22Rv1 (cell line): Measurements from ENCODE around the gene PRR15.
A peak's percentile ranks its signal among the peaks of the same experiment; 100 is the strongest.
"Not testable (repeated sequence)": the region's sequence is repeated elsewhere in the genome, so short reads cannot be mapped to it uniquely, and the experiment has no call there.

Experiments
- H3K27ac ChIP-seq: fragments of 450-650 bp; 2 replicates; pipeline ENCODE4 v1.5.1; 2017
- CTCF ChIP-seq: fragments of 450-650 bp; IDR thresholded peaks from 2 replicates; pipeline ENCODE4 v1.5.1; 2017; ENCODE audit warnings: mild to moderate bottlenecking
- ZFX ChIP-seq: fragments of 450-650 bp; IDR thresholded peaks from 2 replicates; pipeline ENCODE4 v1.6.1; 2017; ENCODE audit warnings: antibody characterized with exemption, borderline replicate concordance

PRR15 gene

DNA sequence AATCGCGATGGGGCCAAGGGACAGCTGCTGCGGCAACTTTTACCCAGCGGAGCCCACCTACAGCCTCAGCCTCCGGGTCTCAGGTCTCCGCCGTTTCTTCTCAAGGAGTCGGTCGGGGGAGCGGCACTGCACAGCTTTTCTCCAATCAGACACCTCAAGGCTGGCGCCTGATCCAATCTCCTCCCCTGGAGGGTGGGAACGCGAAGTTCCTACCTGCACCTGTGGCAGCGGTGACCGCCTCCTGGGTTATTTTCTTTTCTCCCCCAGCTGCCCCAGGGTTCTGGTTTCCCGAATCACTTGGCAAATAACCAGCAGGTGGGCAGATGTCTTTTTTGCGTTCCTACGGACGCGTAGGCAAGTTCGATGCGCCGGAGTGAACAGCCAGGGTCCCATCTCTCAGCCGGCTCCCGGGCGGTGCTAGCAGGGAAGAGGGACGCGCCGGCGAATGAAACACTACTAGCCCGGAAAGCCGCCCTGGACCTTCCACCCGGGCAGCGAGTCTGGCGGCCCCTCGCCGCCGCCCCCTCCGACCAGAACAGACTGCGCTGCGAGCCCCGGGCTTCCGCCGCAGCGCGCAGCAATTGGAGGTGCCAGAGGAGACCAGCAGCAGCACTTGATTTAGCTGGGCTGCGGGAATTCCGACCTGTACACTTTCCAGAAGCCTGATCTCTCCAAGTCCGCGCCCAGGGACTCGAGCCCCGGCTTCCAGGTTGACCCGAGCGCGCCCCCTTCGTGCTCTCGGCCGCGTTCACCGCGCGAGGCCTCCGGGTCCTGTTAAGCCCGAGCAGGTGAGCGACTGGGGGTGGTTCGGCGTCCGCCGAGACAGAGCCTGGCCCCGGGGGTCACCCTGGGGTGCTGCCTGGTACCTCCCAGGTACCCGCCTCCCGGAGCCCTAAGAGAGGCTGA lies at the start of gene PRR15:
Gene PRR15, plus strand, starts transcription at position 246 of the 906 bp plus-strand sequence. CDS start 2,495 bp downstream, outside the sequence.
- TF ChIP-seq CTCF (peak; percentile 37), ZFX (no peak)
- peak within 1 kb of the TSS; percentile 88 for H3K27ac ChIP-seq

DNA sequence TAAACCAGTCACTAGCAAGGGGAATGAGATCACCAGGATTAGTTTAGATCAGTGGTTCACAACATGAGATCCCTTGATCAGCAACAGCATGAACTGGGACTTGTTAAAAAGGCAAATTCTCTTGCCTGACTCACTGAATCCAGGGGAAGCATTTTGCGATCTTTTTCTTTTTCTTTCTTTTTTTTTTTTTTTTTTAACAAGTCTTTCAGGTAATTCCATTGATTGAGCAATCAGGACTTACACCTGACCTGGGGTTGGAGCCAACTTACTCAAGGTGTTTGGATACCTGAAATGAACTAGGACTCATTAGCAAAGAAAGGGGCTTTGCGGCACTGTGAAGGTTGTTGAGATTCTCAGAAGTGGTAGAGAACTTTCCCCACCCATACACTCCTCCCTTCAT lies 47.1 kb upstream of the PRR15 start:
- H3K27ac ChIP-seq = no peak overlapping the region
- TF ChIP-seq ZFX (no peak), CTCF (no peak)

- TF ChIP-seq CTCF (no peak), ZFX (no peak)
Measured at GRCh38 chr7:29518616-29519015, 45.0 kb upstream of the PRR15 start.

GRCh38 chr7:29523728-29524127 lies 39.9 kb upstream of the PRR15 start:
- TF ChIP-seq CTCF = no peak
- no peak for TF ChIP-seq ZFX
- H3K27ac ChIP-seq = no peak overlapping the region

More at GRCh38 chr7:29518616-29519015, 45.0 kb upstream of the PRR15 start:
- no peak overlapping the region for H3K27ac ChIP-seq

GRCh38 chr7:29527505-29528108 lies 36.0 kb upstream of the PRR15 start:
- TF ChIP-seq ZFX (no peak), CTCF (no peak)
- no peak overlapping the region for H3K27ac ChIP-seq

DNA sequence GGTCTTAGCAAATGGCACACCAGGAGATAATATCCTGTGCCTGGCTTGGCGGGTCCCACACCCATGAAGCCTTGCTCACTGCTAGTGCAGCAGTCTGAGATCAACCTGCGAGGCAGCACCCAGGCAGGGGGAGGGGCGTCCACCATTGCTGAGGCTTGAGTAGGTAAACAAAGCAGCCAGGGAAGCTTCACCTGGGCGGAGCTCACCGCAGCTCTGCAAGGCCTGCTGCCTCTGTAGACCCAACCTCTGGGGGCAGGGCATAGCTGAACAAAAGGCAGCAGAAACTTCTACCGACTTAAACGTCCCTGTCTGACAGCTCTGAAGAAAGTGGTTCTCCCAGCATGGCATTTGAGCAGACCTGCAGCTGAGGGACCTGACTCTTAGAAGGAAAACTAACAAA lies 35.1 kb upstream of the PRR15 start:
- not testable (repeated sequence) for H3K27ac ChIP-seq

DNA sequence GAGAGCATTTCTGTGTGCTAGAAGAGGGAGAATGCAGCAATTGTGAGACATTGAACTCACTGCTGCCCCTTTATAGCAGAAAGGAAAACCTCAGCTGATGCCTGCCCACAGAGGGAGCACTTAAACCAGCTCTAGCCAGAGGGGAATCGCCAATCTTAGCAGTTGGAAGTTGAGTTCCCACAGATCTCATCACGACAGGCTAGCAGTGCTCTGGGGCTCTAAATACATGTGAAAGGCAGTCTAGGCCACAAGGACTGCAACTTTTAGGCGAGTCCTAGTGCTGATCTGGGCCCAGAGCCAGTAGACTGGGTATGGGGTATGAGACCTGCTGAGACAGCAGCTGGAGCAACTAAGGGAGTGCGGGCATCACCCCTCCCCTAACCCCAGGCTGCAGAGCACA lies 25.2 kb upstream of the PRR15 start:
- no peak for TF ChIP-seq CTCF
- no peak for TF ChIP-seq ZFX

More for the DNA sequence above, 25.2 kb upstream of the PRR15 start:
- H3K27ac ChIP-seq = no peak overlapping the region
